Measurements from ENCODE around the gene ARNT2.
"Not testable (repeated sequence)": the region's sequence is repeated elsewhere in the genome, so short reads cannot be mapped to it uniquely, and the experiment has no call there.

The ARNT2 gene

GRCh38 chr15:80492409-80492808 is 88.2 kb downstream of the ARNT2 start:
- no peak for DNase-seq

- DNase-seq: no peak
Measured at GRCh38 chr15:80492874-80493273, 88.7 kb downstream of the ARNT2 start.

GRCh38 chr15:80494351-80494751 is 90.2 kb downstream of the ARNT2 start:
- peak; percentile 96 for DNase-seq

GRCh38 chr15:80494756-80495155 is 90.6 kb downstream of the ARNT2 start:
- no peak for DNase-seq

- DNase-seq: no peak
Measured at GRCh38 chr15:80495401-80495942, 91.3 kb downstream of the ARNT2 start.

GRCh38 chr15:80496096-80496495 is 91.9 kb downstream of the ARNT2 start:
- DNase-seq: peak; percentile 72

GRCh38 chr15:80497221-80497620 is 93.0 kb downstream of the ARNT2 start:
- no peak for DNase-seq

GRCh38 chr15:80498652-80499051 is 94.5 kb downstream of the ARNT2 start:
- no peak for DNase-seq

- no peak for DNase-seq
Measured at GRCh38 chr15:80500021-80500420, 95.8 kb downstream of the ARNT2 start.

GRCh38 chr15:80501476-80501875 is 97.3 kb downstream of the ARNT2 start:
- no peak for DNase-seq

- no peak for DNase-seq
Measured at GRCh38 chr15:80502782-80503181, 98.6 kb downstream of the ARNT2 start.

- no peak for DNase-seq
Measured at GRCh38 chr15:80503319-80503952, 99.3 kb downstream of the ARNT2 start.

GRCh38 chr15:80504931-80505330 is 100.7 kb downstream of the ARNT2 start:
- no peak for DNase-seq

GRCh38 chr15:80506286-80506893 is 102.2 kb downstream of the ARNT2 start:
- no peak for DNase-seq

- peak; percentile 87 for DNase-seq
Measured at GRCh38 chr15:80507131-80507530, 102.9 kb downstream of the ARNT2 start.

GRCh38 chr15:80507638-80508316 is 103.6 kb downstream of the ARNT2 start:
- peak; percentile 99 for DNase-seq

GRCh38 chr15:80508783-80509182 is 104.6 kb downstream of the ARNT2 start:
- DNase-seq: no peak

- no peak for DNase-seq
Measured at GRCh38 chr15:80509800-80510199, 105.6 kb downstream of the ARNT2 start.

- not testable (repeated sequence) for DNase-seq
Measured at GRCh38 chr15:80510985-80511384, 106.8 kb downstream of the ARNT2 start.

GRCh38 chr15:80512726-80513660 is 108.8 kb downstream of the ARNT2 start:
- peak; percentile 57 for DNase-seq

- peak; percentile 76 for DNase-seq
Measured at GRCh38 chr15:80514071-80514780, 110.0 kb downstream of the ARNT2 start.

GRCh38 chr15:80517290-80517689 is 113.1 kb downstream of the ARNT2 start:
- no peak for DNase-seq
